HG03520 (cell line): Measurements from ENCODE around the gene ELN.
"Not testable (repeated sequence)": the region's sequence is repeated elsewhere in the genome, so short reads cannot be mapped to it uniquely, and the experiment has no call there.

ENCODE experiments used
- ATAC-seq: cut with Tn5 transposase; IDR thresholded peaks from one replicate; pipeline ENCODE4 v1.9.1; 2021; ENCODE audit warnings: mild to moderate bottlenecking, moderate library complexity; ENCODE audit not compliant: unreplicated experiment

ELN gene

GRCh38 chr7:74027683-74028320 lies at the start of gene ELN:
ELN (plus strand) TSS chr7:74028173; CDS start chr7:74028188, 15 bp downstream.
- no peak for ATAC-seq

- no peak for ATAC-seq
Observed at GRCh38 chr7:73978661-73979563, 49.1 kb upstream of the ELN start.

- ATAC-seq = not testable (repeated sequence)
Observed at GRCh38 chr7:73979656-73980055, 48.3 kb upstream of the ELN start.

GRCh38 chr7:73980206-73980605 lies 47.8 kb upstream of the ELN start:
- ATAC-seq = no peak

- no peak for ATAC-seq
Observed at GRCh38 chr7:73981933-73982332, 46.0 kb upstream of the ELN start.

- no peak for ATAC-seq
Observed at GRCh38 chr7:73983437-73984164, 44.4 kb upstream of the ELN start.

GRCh38 chr7:73984481-73985205 lies 43.3 kb upstream of the ELN start:
- no peak for ATAC-seq

- ATAC-seq = no peak
Observed at GRCh38 chr7:73985737-73986141, 42.2 kb upstream of the ELN start.

- ATAC-seq = no peak
Observed at GRCh38 chr7:73986158-73986631, 41.8 kb upstream of the ELN start.

GRCh38 chr7:73987298-73987697 lies 40.7 kb upstream of the ELN start:
- ATAC-seq = no peak

- ATAC-seq = no peak
Observed at GRCh38 chr7:73988197-73988596, 39.8 kb upstream of the ELN start.

- no peak for ATAC-seq
Observed at GRCh38 chr7:73991522-73992100, 36.4 kb upstream of the ELN start.

GRCh38 chr7:73992101-73992562 lies 35.8 kb upstream of the ELN start:
- ATAC-seq = no peak

GRCh38 chr7:73994023-73994422 lies 34.0 kb upstream of the ELN start:
- no peak for ATAC-seq

GRCh38 chr7:73994761-73995160 lies 33.2 kb upstream of the ELN start:
- ATAC-seq = no peak

GRCh38 chr7:73995330-73995729 lies 32.6 kb upstream of the ELN start:
- no peak for ATAC-seq

- ATAC-seq = no peak
Observed at GRCh38 chr7:73995821-73996511, 32.0 kb upstream of the ELN start.

- ATAC-seq = no peak
Observed at GRCh38 chr7:73997056-73997455, 30.9 kb upstream of the ELN start.

GRCh38 chr7:73999664-74000435 lies 28.1 kb upstream of the ELN start:
- no peak for ATAC-seq
